IPS-NIHi7 (cell line): ENCODE data around the gene CLOCK.

ENCODE experiments used
- DNase-seq: peaks from one replicate; pipeline ENCODE4 v3.0.0; 2012; ENCODE audit warnings: mixed read lengths; ENCODE audit errors: extremely low spot score

Gene CLOCK

GRCh38 chr4:55475394-55476243, 71.1 kb downstream of the CLOCK start:
- DNase-seq = no peak

GRCh38 chr4:55469979-55470378, 76.7 kb downstream of the CLOCK start:
- DNase-seq = no peak

DNA sequence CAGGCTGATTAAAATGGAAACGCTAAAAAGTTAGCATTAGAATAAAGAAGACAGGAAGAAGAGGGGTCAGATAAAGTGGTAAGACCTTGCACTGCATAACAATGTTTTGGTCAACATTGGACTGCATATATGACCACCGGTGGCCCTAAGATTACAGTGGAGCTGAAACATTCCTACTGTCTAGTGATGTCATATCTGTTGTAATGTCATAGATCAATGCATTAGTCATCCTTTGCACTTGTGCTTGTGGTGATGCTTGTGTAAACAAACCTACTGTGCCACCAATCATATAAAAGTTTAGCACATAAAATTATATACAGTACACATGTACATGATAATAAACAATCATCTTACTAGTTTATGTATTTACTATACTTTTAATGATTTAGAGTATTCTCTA, 78.0 kb downstream of the CLOCK start:
- no peak for DNase-seq

- DNase-seq = no peak
Measured at GRCh38 chr4:55466001-55466400, 80.7 kb downstream of the CLOCK start.

- no peak for DNase-seq
Measured at GRCh38 chr4:55458611-55459010, 88.1 kb downstream of the CLOCK start.

- no peak for DNase-seq
Measured at GRCh38 chr4:55458164-55458563, 88.5 kb downstream of the CLOCK start.

DNA sequence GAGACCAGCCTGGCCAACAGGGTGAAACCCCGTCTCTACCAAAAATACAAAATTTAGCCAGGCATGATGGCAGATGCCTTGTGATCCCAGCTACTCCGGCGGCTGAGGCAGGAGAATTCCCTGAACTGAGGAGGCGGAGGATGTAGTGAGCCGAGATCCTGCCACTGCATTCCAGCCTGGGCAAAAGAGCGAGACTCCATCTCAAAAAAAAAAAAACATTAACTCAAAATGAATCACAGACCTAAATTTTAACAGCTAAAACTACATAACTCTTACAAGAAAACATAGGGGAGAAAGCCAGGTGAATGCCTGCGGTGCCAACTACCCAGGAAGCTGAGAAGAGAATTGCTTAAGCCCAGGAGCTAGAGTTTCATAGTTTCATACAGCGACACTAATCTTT, 96.1 kb downstream of the CLOCK start:
- no peak for DNase-seq

DNA sequence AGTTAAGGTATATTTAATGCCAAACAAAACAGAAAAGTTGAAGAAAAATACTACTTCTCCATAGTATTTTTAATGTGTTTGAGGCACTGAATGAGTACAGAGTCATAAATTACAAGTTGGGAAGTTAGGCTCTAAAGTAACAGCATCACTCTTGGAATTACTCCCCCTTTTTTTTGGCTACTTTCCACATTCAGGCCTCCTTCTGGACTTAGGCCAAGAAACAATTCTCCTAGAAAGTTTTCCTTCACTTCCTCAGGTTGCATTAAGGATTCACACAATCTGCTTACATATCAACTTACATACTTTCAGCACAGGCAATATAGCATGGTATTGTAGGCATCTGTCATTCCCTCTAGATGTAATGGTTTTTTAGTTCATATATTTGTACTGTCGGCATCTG, 98.9 kb downstream of the CLOCK start:
- DNase-seq = no peak

DNA sequence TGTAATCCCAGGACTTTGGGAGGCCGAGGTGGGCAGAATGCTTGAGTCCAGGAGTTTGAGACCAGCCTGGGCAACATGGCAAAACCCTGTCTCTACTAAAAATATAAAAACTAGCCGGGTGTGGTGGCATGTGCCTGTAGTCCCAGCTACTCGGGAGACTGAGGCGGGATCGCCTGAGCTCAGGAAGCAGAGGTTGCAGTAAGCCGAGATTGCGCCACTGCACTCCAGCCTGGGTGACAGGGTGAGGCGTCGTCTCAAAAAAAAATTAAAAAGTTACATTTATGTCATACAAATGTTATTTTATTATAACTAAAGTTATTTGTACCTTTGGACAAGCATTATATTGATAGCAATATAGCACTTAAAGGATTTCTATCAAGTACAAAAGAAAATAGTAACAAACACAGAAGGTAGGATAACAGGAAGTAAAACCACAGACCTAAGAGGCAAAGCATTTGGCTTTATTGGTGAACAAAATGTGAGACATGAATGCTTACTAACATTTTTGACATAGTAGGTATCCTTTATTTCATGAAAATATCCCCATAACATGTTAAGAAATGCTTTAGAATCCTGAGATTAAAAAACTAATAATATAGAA, 99.5 kb downstream of the CLOCK start:
- DNase-seq = no peak

- no peak for DNase-seq
Measured at GRCh38 chr4:55446578-55446922, 100.2 kb downstream of the CLOCK start.

GRCh38 chr4:55445921-55446577, 100.7 kb downstream of the CLOCK start:
- DNase-seq = no peak

- no peak for DNase-seq
Measured at GRCh38 chr4:55444827-55445226, 101.9 kb downstream of the CLOCK start.

GRCh38 chr4:55442541-55442940, 104.2 kb downstream of the CLOCK start:
- no peak for DNase-seq

DNA sequence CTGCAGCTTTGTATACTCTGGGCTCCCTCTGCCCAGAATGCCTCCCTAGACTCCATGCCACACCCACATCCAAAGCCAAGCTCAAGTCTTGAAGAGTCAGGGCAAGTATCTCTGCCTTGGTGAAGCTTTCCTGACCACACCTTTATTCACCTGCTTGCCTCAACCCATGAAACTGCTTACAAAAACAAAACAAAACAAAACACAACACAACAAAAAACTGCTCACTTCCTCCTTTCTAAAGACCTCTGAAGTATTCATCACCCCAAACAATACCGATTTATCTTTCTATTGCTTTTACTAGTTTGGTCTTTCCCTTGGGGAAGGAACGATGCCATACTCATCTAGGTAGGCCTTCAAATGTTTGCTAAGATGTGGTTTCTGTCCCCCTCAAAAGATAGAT, 105.9 kb downstream of the CLOCK start:
- no peak for DNase-seq

- DNase-seq = no peak
Measured at GRCh38 chr4:55439023-55439422, 107.7 kb downstream of the CLOCK start.

DNA sequence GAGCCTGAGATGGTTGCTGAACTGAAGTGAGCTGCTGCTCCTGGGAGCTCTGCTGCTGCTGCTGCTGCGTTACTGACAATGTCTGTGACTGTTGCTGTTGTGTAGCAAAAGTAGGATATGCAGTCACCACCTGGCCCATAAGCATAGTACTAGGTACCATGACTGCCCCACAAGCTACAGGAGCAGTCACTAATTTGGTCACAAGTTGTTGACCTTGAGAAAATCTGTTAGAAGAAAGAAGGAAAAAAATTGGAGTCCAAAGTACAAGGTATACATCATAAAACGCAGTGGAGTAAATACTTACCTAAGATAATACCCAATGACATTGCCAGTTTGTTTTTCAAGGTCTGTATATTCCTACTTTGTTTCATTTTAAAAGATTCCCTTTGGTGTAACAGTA, 108.4 kb downstream of the CLOCK start:
- DNase-seq = no peak

GRCh38 chr4:55437823-55438222, 108.9 kb downstream of the CLOCK start:
- DNase-seq = no peak

DNA sequence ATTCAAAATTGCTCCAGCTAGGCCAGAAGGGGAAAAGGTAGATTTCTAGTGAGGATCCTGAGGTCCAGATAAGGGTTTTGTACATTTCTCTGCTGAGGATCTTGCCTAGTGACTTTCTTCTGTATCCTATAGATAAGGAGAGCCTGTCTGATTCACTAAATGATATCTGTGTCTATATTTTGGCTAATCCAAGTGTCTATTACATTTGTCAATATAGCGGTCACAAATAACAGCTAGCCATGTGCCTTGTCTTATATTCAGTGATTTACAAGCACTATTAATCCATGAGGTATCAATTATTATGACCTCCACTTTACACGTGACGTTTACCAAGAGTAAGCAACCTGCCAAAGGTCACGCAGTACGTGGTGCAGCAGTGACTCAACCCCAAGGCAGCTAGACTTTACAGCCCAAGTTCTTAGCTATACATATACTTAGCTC, 109.3 kb downstream of the CLOCK start:
- no peak for DNase-seq

DNA sequence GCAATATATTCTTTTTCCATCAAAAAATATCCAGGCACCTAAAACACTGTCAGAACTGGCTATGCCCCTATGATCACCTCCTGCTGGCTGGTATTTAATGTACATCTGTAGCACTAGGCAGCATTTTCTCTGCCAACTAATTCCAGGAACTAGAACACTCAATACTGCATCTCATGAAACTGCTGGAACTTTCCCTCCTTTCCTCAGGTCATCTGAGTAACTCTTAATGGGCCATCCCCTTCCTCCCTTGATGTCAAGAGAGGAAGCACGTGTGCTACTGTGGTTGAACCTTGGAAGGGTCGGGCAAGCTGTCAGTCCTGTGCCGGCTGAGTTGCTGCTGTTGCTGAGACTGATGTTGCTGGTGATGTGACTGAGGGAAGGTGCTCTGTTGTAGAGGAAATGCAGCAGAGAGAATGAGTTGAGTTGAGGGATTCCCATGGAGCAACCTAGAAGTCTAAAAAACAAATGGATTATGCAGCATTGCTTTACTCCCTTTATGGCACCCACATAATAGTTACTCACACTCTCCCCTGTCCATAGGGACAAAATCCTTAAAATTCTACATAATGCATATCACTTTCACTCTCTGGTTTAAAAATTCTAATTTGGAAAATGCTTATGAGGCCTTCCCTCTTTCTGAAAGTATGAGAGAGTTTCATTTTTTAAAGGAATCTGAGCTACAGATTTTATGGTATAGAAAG, 111.4 kb downstream of the CLOCK start:
- no peak for DNase-seq

- no peak for DNase-seq
Measured at GRCh38 chr4:55431710-55432336, 114.9 kb downstream of the CLOCK start.

- DNase-seq = no peak
Measured at GRCh38 chr4:55424791-55425190, 121.9 kb downstream of the CLOCK start.

DNA sequence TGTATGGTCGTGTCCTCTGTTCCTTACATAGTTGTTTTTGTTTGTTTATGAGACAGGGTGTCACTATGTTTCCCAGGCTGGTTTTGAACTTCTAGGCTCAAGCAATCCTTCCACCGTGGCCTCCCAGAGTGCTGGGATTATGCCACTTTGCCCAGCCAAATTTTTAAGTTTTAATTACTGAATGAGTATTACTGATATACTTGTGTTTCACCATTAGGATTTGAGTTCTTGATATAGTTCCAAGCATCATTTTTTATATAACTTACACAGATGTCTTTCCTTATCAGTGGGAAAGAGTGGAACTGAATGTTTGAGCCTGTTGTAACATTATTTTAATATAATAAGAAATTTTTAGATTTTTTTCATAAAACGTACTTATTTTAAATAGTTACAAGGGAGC, 130.5 kb downstream of the CLOCK start:
- DNase-seq = no peak
